ENCODE results near the gene CIC. TPM values are rescaled to one million over a fixed set of nuclear protein-coding genes. Genes with fewer than 3 reads are reported as not detected.

CIC gene
- total RNA-seq, 1 experiment from 2014 or later = 75.5 TPM

DNA sequence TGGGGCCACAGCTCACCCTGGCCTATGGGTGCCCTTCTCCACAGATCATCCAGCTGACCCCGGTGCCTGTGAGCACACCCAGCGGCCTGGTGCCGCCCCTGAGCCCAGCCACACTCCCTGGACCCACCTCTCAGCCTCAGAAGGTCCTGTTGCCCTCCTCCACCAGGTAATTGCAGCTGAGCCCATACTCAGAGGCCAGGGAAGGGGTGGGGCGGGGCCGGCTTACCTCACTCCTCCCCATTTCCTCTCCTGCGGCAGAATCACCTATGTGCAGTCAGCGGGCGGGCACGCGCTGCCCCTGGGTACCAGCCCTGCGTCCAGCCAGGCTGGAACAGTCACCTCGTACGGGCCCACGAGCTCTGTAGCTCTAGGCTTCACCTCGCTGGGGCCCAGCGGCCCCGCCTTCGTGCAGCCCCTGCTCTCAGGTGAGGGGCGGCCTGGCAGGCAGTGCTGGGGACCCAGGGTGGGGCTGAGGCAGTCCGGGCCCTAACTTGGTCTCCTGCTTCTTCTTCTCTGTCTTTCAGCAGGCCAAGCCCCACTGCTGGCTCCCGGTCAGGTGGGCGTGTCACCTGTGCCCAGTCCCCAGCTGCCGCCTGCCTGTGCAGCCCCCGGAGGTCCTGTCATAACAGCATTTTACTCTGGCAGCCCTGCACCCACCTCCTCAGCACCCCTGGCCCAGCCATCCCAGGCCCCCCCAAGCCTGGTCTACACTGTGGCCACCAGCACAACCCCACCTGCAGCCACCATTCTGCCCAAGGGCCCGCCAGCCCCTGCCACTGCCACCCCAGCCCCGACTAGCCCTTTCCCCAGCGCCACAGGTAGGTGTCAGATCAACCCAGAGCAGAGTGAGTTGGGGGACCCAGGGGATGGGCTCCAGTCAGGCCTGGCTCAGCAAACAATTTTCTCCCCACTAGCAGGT is 23.2 kb downstream of the CIC start:
- no TSS peak for BruUV-seq (replicated peaks)
- H3K27ac Mint-ChIP-seq (ENCODE audit: unreplicated experiment) = peak overlapping the region; percentile 22

DNA sequence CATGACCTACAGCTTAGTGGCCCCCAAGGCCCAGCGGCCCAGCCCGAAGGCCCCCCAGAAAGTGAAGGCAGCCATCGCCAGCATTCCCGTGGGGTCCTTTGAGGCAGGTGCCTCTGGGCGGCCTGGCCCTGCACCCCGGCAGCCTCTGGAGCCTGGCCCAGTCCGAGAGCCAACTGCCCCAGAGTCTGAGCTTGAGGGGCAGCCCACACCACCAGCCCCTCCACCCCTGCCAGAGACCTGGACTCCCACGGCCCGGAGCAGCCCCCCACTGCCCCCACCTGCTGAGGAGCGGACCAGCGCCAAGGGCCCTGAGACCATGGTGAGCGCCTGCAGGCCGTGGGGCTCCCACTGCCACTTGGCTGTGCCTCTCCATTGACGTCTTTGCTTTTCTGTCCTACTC is 23.9 kb downstream of the CIC start:
- Mint-ChIP-seq H3K9me3 (ENCODE audit: low read depth, unreplicated experiment) (no peaks in the 10 kb centered on the region), H3K4me3 (ENCODE audit: low read depth, unreplicated experiment) (no peak overlapping the region), H3K36me3 (ENCODE audit: insufficient read depth, unreplicated experiment) (peaks cover 61% of the 10 kb centered on the region), H3K27me3 (ENCODE audit: unreplicated experiment) (no peaks in the 10 kb centered on the region), H3K4me1 (ENCODE audit: low read depth, unreplicated experiment) (peaks cover 11% of the 10 kb centered on the region), H3K27ac (ENCODE audit: unreplicated experiment) (no peak overlapping the region)
- CTCF ChIA-PET = no interaction called here
- no TSS peak for BruUV-seq (replicated peaks)
- intact Hi-C loops (cut with micrococcal nuclease; ENCODE audit: unreplicated experiment) = no loop called here
- TF ChIP-seq, protein P1, sequence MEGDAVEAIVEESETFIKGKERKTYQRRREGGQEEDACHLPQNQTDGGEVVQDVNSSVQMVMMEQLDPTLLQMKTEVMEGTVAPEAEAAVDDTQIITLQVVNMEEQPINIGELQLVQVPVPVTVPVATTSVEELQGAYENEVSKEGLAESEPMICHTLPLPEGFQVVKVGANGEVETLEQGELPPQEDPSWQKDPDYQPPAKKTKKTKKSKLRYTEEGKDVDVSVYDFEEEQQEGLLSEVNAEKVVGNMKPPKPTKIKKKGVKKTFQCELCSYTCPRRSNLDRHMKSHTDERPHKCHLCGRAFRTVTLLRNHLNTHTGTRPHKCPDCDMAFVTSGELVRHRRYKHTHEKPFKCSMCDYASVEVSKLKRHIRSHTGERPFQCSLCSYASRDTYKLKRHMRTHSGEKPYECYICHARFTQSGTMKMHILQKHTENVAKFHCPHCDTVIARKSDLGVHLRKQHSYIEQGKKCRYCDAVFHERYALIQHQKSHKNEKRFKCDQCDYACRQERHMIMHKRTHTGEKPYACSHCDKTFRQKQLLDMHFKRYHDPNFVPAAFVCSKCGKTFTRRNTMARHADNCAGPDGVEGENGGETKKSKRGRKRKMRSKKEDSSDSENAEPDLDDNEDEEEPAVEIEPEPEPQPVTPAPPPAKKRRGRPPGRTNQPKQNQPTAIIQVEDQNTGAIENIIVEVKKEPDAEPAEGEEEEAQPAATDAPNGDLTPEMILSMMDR (IDR thresholded peaks at IDR 0.05; ENCODE audit: unreplicated experiment) = no peak
- no peak for DNase-seq

More for the DNA sequence above, 23.2 kb downstream of the CIC start:
- no peaks in the 10 kb centered on the region for H3K27me3 Mint-ChIP-seq (ENCODE audit: unreplicated experiment)
- intact Hi-C loops (cut with micrococcal nuclease; ENCODE audit: unreplicated experiment) = no loop called here
- CTCF ChIA-PET = no interaction called here
- H3K9me3 Mint-ChIP-seq (ENCODE audit: low read depth, unreplicated experiment) = no peaks in the 10 kb centered on the region
- no peak overlapping the region for H3K4me3 Mint-ChIP-seq (ENCODE audit: low read depth, unreplicated experiment)
- H3K36me3 Mint-ChIP-seq (ENCODE audit: insufficient read depth, unreplicated experiment) = peaks cover 64% of the 10 kb centered on the region
- TF ChIP-seq, protein P1 (IDR thresholded peaks at IDR 0.05; ENCODE audit: unreplicated experiment) = no peak
- no peak for DNase-seq
- H3K4me1 Mint-ChIP-seq (ENCODE audit: low read depth, unreplicated experiment) = peaks cover 11% of the 10 kb centered on the region

DNA sequence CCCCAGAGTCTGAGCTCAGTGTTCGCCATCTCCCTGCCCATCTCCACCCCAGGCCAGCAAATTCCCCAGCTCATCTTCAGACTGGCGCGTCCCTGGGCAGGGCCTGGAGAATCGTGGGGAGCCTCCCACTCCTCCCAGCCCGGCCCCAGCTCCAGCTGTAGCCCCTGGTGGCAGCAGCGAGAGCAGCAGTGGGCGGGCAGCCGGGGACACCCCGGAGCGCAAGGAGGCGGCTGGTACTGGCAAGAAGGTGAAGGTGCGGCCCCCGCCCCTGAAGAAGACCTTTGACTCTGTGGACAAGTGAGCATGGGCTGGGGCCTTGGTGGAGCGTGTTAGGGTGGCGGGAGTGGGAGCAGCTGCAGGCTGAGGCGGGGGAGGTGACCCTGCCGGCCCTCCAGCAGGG is 24.5 kb downstream of the CIC start:
- Mint-ChIP-seq H3K4me3 (ENCODE audit: low read depth, unreplicated experiment) (no peak overlapping the region), H3K4me1 (ENCODE audit: low read depth, unreplicated experiment) (peaks cover 11% of the 10 kb centered on the region), H3K27me3 (ENCODE audit: unreplicated experiment) (no peaks in the 10 kb centered on the region), H3K27ac (ENCODE audit: unreplicated experiment) (no peak overlapping the region), H3K9me3 (ENCODE audit: low read depth, unreplicated experiment) (no peaks in the 10 kb centered on the region), H3K36me3 (ENCODE audit: insufficient read depth, unreplicated experiment) (peaks cover 61% of the 10 kb centered on the region)
- CTCF ChIA-PET = no interaction called here
- TF ChIP-seq, protein P1 (IDR thresholded peaks at IDR 0.05; ENCODE audit: unreplicated experiment) = no peak
- no TSS peak for BruUV-seq (replicated peaks)
- DNase-seq = no peak
- intact Hi-C loops (cut with micrococcal nuclease; ENCODE audit: unreplicated experiment) = no loop called here

DNA sequence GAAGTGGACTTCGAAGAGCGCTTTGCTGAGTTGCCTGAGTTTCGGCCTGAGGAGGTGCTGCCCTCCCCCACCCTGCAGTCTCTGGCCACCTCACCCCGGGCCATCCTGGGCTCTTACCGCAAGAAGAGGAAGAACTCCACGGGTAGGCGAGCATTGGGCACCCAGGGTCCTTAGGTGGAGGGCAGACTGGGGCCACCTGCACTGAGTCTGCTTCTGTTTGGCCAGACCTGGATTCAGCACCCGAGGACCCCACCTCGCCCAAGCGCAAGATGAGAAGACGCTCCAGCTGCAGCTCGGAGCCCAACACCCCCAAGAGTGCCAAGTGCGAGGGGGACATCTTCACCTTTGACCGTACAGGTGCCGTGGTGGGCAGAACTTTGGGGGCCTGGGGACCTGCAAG is 24.9 kb downstream of the CIC start:
- H3K27me3 Mint-ChIP-seq (ENCODE audit: unreplicated experiment) = no peaks in the 10 kb centered on the region
- peaks cover 11% of the 10 kb centered on the region for H3K4me1 Mint-ChIP-seq (ENCODE audit: low read depth, unreplicated experiment)
- DNase-seq = no peak
- CTCF ChIA-PET = no interaction called here
- peaks cover 60% of the 10 kb centered on the region for H3K36me3 Mint-ChIP-seq (ENCODE audit: insufficient read depth, unreplicated experiment)
- intact Hi-C loops (cut with micrococcal nuclease; ENCODE audit: unreplicated experiment) = no loop called here
- no peak overlapping the region for H3K27ac Mint-ChIP-seq (ENCODE audit: unreplicated experiment)
- no peaks in the 10 kb centered on the region for H3K9me3 Mint-ChIP-seq (ENCODE audit: low read depth, unreplicated experiment)
- BruUV-seq (replicated peaks) = no TSS peak
- no peak overlapping the region for H3K4me3 Mint-ChIP-seq (ENCODE audit: low read depth, unreplicated experiment)
- TF ChIP-seq, protein P1 (IDR thresholded peaks at IDR 0.05; ENCODE audit: unreplicated experiment) = no peak

All from Calu3 (cell line).